GM21526 (cell line): ENCODE measurements around the gene CNTD1.

ENCODE experiments used
- ATAC-seq: cut with Tn5 transposase; IDR thresholded peaks from one replicate; pipeline ENCODE4 v1.9.1; 2021; ENCODE audit warnings: moderate library complexity; ENCODE audit not compliant: unreplicated experiment, low FRiP score

CNTD1 gene

DNA sequence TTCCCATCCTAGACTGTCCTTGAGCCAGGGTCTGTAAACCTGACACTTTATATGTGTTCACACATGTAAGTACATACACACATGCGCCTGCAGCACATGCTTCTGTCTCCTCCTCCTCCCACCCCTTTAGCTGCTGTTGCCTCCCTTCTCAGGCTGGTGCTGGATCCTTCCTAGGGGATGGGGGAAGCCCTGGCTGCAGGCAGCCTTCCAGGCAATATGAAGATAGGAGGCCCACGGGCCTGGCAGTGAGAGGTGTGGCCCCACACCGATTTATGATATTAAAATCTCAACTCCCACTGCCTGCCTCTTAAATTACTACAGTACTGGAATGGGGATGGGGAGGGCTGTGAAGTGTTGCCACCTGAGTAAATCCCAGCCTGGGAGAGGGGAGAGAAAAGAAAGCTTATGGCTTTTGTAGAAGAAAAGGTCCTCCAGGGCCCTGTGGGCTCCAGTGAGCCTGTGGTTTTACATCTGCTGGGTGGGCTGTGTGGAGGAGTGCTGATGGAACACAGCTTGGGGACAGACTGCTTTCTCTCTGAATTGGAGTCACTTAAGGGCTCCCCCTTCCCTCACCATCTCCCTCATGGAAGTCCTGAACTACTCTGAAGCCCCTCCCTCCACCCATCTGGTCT, 19.2 kb upstream of the CNTD1 start:
- no peak for ATAC-seq

DNA sequence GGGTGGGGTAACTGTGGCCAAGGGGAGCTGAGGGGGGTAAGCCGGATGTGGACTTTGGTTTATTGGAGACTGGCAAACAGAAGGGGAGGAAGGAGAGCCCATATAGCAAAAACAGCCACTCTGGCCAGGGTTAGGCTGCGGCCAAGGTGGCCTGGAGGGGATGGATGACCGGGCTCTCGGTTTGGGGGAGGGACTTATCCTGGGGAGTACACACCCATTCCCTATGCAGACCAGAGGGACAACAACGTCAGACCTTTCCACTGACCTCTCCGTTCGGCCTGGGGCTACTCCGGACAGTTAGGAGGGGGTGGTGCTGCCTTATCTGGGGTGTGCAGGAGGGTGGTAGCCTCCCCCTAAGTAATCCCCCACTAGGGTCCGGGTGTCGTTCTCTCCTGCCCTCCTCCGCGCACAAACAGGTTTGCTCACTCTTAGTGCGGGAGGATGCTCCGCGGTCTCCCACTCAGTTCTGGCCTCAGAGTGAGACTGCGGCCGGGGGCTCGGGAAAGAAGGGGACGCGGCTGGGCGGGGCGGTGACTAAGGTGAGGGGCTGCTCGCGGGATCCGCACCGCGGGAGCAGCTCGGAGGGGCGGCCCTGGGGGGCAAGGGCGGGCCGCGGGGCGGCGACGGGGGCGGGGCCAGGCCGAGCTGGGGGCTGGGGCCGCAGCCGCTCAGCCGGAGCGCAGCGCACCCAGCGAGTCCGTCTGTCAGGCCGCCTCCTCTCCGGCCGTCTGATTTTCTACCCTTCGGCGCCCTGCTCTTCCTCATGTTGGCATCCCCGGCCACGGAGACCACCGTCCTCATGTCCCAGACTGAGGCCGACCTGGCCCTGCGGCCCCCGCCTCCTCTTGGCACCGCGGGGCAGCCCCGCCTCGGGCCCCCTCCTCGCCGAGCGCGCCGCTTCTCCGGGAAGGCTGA, 18.5 kb upstream of the CNTD1 start, which contains the start of gene WNK4:
Gene WNK4, plus strand, starts transcription at position 675 of the 915 bp plus-strand sequence. Its CDS starts 89 bp downstream, at position 764.
- ATAC-seq: no peak

DNA sequence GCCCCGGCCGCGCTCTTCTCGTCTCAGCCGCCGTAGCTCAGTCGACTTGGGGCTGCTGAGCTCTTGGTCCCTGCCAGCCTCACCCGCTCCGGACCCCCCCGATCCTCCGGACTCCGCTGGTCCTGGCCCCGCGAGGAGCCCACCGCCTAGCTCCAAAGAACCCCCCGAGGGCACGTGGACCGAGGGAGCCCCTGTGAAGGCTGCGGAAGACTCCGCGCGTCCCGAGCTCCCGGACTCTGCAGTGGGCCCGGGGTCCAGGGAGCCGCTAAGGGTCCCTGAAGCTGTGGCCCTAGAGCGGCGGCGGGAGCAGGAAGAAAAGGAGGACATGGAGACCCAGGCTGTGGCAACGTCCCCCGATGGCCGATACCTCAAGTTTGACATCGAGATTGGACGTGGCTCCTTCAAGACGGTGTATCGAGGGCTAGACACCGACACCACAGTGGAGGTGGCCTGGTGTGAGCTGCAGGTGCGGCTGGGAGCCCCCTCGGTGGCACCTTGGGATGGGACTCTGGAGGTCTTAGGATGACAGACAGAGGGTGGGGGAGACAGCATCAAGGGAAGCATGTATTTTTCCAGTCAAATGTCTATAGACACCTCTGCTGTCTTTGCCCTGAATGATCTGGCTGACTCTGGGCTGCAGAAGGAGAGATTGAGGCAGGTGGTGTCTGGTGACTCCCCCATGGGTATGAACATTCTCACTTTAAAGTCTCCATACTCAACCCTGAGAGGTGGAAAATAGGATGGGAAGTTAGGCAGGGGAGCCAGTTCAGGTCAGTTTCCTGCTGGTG, 17.6 kb upstream of the CNTD1 start:
- ATAC-seq: no peak

DNA sequence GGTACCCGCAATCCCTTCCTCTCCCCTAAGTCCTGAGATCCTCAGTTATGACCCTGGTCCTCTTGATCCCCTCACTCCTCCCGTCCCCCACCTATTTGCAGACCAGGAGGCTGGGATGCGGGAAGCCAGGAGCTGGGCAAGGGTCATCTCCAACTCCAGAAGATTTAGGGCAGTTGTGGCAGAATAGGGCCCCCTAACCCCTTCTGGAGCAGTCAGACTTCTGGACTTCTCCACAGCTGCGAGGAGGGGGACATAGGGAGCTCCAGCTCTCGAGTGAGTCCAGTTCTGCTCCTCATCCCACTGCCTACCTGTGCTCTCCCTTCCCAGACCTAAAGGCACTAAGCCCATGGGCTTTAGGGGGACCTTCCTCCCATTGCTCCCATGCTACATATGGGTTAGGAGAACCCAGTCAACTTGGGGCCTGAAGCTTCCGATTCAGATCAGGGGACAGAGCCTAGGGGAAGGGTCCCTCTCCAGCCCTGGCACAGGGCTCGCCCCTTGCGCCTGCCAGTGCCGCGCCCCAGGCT, 17.0 kb upstream of the CNTD1 start:
- no peak for ATAC-seq

DNA sequence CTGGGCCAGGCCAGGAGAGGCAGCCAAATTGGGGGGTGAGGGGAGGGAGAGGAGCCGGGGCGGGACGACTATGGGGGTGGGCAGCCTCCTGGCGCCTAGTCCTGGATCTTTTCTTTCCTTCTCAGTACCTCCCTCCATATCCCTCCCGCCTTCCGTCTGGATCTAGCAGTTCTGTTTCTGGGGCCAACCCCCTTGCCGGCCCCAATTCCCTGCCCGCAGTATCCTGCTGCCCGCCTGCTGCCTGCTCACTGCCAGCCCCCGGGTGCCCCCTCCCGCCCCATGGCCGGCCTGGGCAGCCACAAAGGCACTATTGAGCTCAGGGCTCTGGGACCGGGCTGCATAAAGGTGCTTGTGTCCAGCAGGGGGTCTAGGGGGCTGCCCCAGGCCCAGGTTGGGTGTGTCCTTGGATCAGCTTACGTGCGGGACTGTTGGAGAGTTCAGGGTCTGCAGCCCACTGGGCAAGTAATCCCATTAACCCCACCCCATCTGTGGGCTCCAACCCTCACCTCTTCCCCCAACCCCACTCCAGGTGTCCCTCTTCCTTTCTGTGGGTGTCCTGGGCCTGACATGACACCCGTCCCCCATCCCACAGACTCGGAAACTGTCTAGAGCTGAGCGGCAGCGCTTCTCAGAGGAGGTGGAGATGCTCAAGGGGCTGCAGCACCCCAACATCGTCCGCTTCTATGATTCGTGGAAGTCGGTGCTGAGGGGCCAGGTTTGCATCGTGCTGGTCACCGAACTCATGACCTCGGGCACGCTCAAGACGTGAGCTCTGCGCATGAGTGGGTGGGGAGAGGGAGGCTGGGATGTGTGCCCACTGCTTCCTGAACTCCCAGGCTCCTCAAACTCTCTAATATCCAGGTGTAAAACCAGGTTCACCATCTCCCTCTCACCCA, 16.2 kb upstream of the CNTD1 start:
- ATAC-seq: no peak

DNA sequence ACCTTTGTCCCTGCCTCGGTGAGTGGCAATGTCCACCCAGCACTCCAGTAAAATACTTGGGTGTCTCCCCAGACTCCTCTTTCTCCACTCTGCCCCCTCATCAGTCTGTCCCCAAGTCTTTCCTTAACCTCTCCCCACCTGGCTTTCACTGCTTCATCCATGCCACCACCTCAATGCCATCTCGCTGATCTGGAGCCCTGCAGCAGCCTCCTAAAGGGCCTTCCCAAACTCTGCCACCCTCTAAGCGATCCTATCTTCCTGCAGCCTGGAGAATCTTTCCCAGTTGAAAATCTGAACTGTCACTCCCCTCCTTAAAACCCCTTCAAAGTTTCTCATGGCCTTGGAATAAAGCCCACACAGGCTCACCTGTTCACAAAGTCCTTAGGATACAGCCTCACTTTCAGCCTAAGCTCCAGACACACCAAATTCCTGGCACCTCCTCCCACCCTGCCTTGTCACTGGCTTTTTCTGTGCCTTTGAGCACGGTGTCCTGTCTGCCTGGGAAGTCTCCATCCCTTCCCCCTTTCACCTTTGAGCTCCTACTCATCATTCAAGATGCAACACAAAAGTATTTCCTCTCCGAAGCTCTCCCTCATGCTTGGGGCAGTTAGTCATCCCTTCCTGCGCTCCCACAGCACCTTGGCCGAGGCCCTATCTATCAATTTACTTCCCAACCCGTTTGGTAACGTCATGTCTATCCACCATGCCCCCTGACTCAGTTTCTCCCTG, 15.4 kb upstream of the CNTD1 start:
- no peak for ATAC-seq

DNA sequence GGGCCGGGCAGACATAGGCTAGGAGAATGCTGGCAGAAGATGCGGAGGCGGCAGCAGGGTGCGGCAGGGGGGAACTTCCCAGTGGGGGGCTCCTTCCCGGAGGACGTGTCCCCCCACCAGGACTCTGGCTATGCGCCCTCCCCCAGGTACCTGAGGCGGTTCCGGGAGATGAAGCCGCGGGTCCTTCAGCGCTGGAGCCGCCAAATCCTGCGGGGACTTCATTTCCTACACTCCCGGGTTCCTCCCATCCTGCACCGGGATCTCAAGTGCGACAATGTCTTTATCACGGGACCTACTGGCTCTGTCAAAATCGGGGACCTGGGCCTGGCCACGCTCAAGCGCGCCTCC, 14.9 kb upstream of the CNTD1 start:
- no peak for ATAC-seq

DNA sequence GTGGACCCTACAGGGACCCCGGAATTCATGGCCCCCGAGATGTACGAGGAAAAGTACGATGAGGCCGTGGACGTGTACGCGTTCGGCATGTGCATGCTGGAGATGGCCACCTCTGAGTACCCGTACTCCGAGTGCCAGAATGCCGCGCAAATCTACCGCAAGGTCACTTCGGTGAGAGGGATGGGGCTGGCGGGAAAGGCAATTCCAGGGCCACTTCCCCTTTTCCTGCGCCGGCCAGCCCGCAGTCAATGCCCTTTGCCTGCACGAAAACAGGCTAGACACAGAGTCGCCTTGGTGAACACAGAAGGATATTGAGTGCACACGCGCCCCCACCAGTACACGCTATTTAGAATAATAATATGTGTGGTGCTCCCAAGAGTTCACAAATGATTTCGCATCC, 14.3 kb upstream of the CNTD1 start:
- ATAC-seq: no peak

DNA sequence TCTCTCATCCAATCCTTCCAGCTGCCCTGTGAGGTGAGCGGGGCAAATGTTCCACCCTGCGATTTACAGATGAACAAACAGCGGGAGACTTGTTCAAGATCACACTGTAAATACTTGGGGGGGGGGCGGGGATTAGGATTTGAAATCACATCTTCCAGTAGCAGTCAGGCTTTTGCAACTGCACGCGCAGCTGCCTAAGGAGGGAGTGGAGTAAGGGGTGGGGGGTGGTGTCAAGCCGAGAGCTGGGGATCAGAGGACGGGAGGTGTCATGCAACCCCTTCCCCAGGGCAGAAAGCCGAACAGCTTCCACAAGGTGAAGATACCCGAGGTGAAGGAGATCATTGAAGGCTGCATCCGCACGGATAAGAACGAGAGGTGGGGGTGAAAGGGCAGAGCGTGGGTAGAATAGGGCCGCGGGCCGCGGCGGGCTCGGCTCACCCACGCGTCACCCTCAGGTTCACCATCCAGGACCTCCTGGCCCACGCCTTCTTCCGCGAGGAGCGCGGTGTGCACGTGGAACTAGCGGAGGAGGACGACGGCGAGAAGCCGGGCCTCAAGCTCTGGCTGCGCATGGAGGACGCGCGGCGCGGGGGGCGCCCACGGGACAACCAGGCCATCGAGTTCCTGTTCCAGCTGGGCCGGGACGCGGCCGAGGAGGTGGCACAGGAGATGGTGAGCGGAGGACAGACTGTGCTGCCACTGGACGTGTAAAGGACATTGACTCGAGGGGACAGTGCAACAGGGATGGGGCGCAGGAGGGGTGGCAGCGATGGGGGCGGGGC, 13.7 kb upstream of the CNTD1 start:
- no peak for ATAC-seq

DNA sequence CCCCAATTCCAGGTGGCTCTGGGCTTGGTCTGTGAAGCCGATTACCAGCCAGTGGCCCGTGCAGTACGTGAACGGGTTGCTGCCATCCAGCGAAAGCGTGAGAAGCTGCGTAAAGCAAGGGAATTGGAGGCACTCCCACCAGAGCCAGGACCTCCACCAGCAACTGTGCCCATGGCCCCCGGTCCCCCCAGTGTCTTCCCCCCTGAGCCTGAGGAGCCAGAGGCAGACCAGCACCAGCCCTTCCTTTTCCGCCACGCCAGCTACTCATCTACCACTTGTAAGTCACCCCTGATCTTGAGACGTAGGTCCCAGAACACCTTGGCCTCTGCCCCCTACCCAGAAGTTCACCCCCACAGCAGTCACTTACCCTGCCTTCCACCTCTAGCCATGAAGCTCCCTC, 11.4 kb upstream of the CNTD1 start:
- ATAC-seq: no peak

DNA sequence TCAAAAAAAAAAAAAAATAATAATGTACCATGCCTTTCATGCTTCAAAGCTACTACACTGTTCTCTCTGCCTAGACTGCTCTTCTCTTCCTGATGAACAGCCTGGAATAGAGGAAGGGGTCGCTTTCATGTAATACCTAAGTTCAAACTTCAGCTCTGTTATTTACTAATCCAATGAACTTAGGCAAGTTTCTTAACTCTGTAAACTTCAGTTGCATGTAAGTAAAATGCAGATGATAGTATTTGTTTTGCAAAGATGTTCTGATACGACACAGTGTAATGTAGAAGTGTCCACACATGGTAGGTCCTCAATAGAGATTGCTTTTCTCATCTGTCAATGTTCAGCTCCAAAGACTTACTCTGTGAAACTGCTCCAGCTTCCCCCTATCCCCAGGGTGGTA, 6.7 kb upstream of the CNTD1 start:
- no peak for ATAC-seq

DNA sequence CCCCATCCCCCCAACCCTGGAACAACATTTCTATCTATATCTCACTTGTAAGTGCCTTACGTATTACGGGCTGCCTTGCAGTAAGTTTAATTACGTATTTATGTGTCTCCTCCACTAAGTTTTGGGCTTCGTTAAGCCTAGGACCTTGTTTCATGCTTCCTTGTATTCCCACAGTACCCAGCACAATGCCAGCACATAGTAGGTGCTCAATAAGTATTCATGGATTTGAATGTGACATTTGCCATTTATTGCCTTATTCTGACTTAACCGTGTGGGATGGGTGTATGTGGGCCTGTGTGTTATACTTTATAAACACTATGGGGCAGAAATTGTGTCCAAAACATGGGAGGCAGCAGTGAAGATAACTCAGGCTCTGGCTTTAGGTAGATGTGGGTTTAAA, 6.1 kb upstream of the CNTD1 start:
- ATAC-seq: no peak

DNA sequence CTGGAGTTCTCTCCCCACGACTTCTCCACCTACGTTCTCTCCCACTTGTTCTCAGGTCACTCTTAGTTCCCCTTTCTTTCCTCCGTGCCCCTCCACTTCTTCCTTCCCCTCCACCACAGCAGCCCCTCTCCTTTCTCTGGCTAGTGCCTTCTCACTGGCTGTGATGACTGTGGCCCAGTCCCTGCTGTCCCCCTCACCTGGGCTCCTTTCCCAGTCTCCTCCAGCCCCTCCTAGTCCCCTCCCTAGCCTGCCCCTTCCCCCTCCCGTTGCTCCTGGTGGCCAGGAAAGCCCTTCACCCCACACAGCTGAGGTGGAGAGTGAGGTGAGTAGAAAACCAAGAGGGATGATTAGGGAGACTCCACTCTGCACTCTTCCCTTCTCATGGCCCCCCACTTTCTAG, 3.6 kb upstream of the CNTD1 start:
- ATAC-seq: no peak

DNA sequence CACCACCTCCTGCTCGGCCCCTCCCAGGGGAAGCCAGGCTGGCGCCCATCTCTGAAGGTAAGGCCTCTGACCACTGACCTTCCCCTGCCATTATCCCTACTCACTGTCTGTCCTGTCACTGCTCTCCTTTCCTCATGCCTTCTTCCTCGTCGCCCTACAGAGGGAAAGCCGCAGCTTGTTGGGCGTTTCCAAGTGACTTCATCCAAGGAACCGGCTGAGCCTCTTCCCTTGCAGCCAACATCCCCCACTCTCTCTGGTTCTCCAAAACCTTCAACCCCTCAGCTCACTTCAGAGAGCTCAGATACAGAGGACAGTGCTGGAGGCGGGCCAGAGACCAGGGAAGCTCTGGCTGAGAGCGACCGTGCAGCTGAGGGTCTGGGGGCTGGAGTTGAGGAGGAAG, 3.2 kb upstream of the CNTD1 start:
- ATAC-seq: no peak

DNA sequence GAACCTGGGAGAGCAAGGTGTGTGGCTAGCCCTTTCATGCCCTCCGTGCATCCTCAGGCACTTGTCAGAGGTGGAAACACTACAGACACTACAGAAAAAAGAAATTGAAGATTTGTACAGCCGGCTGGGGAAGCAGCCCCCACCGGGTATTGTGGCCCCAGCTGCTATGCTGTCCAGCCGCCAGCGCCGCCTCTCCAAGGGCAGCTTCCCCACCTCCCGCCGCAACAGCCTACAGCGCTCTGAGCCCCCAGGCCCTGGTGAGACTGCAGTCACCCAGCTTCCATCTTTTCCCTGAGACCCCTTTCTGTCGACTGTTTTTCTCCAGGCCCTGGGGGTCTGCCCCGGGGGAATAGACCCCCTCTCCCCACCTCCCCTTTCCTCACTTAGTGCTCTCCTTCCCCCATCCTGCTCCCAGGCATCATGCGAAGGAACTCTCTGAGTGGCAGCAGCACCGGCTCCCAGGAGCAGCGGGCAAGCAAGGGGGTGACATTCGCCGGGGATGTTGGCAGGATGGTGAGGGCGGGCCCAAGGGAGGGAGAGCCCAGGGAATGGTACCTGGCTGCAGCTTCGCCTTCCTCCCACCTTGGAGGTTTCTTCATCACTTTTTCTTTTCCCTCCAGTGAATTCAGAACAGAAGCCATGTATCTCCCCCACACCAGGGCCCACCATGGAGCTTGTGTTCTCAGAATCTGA, 2.4 kb upstream of the CNTD1 start:
- ATAC-seq: no peak

DNA sequence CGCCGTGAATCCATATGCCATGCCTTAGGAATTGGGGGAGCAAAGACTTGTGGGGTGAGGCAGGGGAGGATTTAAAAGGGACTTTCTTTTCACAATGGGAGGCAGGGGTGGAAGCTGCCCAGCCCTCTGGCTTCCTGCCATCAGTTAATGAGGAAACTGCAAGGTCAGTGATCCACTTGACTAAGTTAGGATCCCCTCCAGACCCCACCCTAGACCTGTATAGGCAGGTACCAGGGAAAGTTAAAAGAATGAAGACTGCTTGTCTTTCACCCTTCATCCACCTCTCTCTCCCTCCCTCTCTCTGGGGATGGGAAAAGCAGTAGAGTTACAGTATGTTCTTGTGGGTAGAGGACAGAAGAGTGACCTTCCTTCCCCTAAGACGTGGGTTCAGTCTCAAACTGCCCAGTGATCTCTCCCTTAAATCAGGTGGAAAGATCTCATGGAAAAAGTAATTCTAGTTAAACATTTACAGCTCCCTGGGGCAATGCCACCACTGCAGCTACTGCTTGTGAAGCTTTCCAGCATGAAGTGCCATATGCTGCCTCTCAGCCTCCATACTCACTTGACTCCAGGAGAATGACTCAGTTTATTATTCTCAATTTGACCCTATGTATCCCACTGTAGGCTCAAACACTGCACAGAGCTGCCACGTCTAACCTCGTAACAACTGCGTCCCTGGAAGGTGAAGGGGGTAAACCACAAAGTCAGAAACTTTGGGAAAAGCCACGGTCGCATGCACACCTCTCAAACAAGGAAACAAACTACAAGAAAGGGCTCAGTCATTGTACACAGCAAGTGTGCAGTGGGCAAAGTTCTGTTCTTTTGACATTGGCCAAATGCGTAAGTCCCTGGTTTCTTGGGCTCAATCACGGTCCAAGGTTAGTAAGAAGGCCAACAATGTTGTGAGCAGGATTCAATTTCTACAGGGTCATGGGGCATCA, 1.3 kb upstream of the CNTD1 start:
- no peak for ATAC-seq

DNA sequence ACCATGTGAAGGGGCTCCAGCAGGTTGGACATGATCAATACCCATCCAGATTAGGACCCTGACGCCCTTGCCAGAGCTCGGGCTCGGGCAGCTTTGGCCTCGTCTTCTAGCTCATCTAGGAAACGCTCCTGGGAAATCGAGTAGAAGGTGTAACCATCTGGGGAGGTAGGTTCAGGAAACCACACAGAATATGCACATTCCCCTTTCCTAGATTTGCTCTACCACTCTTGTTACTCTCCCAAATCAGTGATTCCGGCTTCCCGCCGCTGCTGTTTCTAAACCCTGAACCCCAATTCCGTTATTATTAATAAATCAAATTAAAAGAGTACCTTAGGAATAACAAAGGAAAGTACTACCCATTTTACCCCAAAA, 664 bp upstream of the CNTD1 start:
- ATAC-seq: no peak
